ENCODE results near the gene CNIH2. TPM values are rescaled to one million over a fixed set of nuclear protein-coding genes. Genes with fewer than 3 reads are reported as not detected.

CNIH2 gene
- polyA plus RNA-seq (47.9 and 54.5 TPM in 2 replicates), polyA minus RNA-seq (63.8 and 84.4 TPM in 2 replicates)

- Histone ChIP-seq H3K27ac (ENCODE audit: low read length) (peak within 1 kb of the TSS; percentile 98), H3K9ac (ENCODE audit: low read length) (peak within 1 kb of the TSS; percentile 99), H3K79me2 (replicated peaks; ENCODE audit: insufficient read depth, low read length) (peaks cover 46% of the 10 kb centered on the region), H3K27me3 (ENCODE audit: insufficient read depth, low read depth, low read length) (no peaks in the 10 kb centered on the region), H4K20me1 (ENCODE audit: insufficient read depth) (peaks cover 2% of the 10 kb centered on the region), H3K9me3 (ENCODE audit: low read length) (no peaks in the 10 kb centered on the region), H3F3A (ENCODE audit: insufficient read depth, low read length, poor library complexity, severe bottlenecking) (peaks cover 4% of the 10 kb centered on the region), H3K9me2 (ENCODE audit: insufficient read depth, low read length) (no peaks in the 10 kb centered on the region), H2AFZ (ENCODE audit: low read depth, low read length) (no peak within 1 kb of the TSS), H3K4me2 (ENCODE audit: low read length) (peak within 1 kb of the TSS; percentile 91), H3K36me3 (ENCODE audit: insufficient read depth, low read length) (no peaks in the 10 kb centered on the region), H3K4me3 (ENCODE audit: low read length) (peak within 1 kb of the TSS; percentile 86)
- TF ChIP-seq POLR2AphosphoS5 (IDR thresholded peaks at IDR 0.05) (peak; percentile 70), MXI1 (conservative IDR thresholded peaks at IDR 0.05; ENCODE audit: poor library complexity, severe bottlenecking) (no peak), TAF1 (IDR thresholded peaks at IDR 0.05; ENCODE audit: low read depth) (no peak), SMC3 (conservative IDR thresholded peaks at IDR 0.05; ENCODE audit: poor library complexity) (peak; percentile 27), REST (IDR thresholded peaks at IDR 0.05; ENCODE audit: borderline replicate concordance) (peak; percentile 25), CTCF (IDR thresholded peaks at IDR 0.05; ENCODE audit: poor library complexity, severe bottlenecking) (peak; percentile 16), EP300 (conservative IDR thresholded peaks at IDR 0.05; ENCODE audit: poor library complexity, severe bottlenecking) (peak; percentile 38)
Measured at GRCh38 chr11:66277471-66278362, at the start of gene CNIH2. Gene CNIH2 (plus strand): TSS chr11:66278175. CDS start chr11:66278457, 282 bp downstream.

GRCh38 chr11:66228521-66228920 is 49.5 kb upstream of the CNIH2 start:
- TF ChIP-seq MXI1 (conservative IDR thresholded peaks at IDR 0.05; ENCODE audit: poor library complexity, severe bottlenecking), result no peak
- no peak for TF ChIP-seq EZH2 (IDR thresholded peaks at IDR 0.05; ENCODE audit: borderline replicate concordance, insufficient read depth, low read length, poor library complexity, severe bottlenecking)
- TF ChIP-seq POLR2AphosphoS5 (IDR thresholded peaks at IDR 0.05), result no peak
- no peak for TF ChIP-seq REST (IDR thresholded peaks at IDR 0.05; ENCODE audit: borderline replicate concordance)
- TF ChIP-seq SMC3 (conservative IDR thresholded peaks at IDR 0.05; ENCODE audit: poor library complexity), result no peak
- no peak for TF ChIP-seq CTCF (IDR thresholded peaks at IDR 0.05; ENCODE audit: poor library complexity, severe bottlenecking)
- TF ChIP-seq RAD21 (conservative IDR thresholded peaks at IDR 0.05), result no peak
- no peak for TF ChIP-seq EP300 (conservative IDR thresholded peaks at IDR 0.05; ENCODE audit: poor library complexity, severe bottlenecking)
- no peak for TF ChIP-seq TAF1 (IDR thresholded peaks at IDR 0.05; ENCODE audit: low read depth)
- H3K27ac ChIP-seq (ENCODE audit: low read length), result no peak overlapping the region
- H3K36me3 ChIP-seq (ENCODE audit: insufficient read depth, low read length), result no peaks in the 10 kb centered on the region

More at GRCh38 chr11:66228521-66228920, 49.5 kb upstream of the CNIH2 start:
- Histone ChIP-seq H3K9ac (ENCODE audit: low read length) (no peak overlapping the region), H2AFZ (ENCODE audit: low read depth, low read length) (no peak overlapping the region), H3F3A (ENCODE audit: insufficient read depth, low read length, poor library complexity, severe bottlenecking) (no peaks in the 10 kb centered on the region), H3K4me2 (ENCODE audit: low read length) (no peak overlapping the region), H4K20me1 (ENCODE audit: insufficient read depth) (no peaks in the 10 kb centered on the region), H3K27me3 (ENCODE audit: insufficient read depth, low read depth, low read length) (no peaks in the 10 kb centered on the region), H3K4me3 (ENCODE audit: low read length) (no peak overlapping the region), H3K9me3 (ENCODE audit: low read length) (no peaks in the 10 kb centered on the region), H3K9me2 (ENCODE audit: insufficient read depth, low read length) (no peaks in the 10 kb centered on the region), H3K79me2 (replicated peaks; ENCODE audit: insufficient read depth, low read length) (no peaks in the 10 kb centered on the region)

Data from neural cell (in vitro differentiated cells).